Lower leg skin (tissue), 3 donors: ENCODE data around the gene TEK.

ENCODE experiments used
- CTCF ChIP-seq, 3 donors: fragments of 450-650 bp; IDR thresholded peaks; one replicate each; pipeline ENCODE4 v1.5.1; 2016; ENCODE audit warnings: antibody characterized with exemption in 3 of 3, mild to moderate bottlenecking in 3 of 3, moderate library complexity in 2 of 3
- POLR2A ChIP-seq, 2 donors: fragments of 450-650 bp; IDR thresholded peaks; one replicate each; pipeline ENCODE4 v1.6.1; 2016 to 2017; ENCODE audit warnings: antibody characterized with exemption in 2 of 2, mild to moderate bottlenecking in 1 of 2, moderate library complexity in 1 of 2

GRCh38 chr9:27189426-27189825 lies 80.4 kb downstream of the TEK start:
- TF ChIP-seq CTCF (IDR thresholded peaks at IDR 0.05) (no peak), POLR2A (IDR thresholded peaks at IDR 0.05) (no peak)
